Choroid plexus epithelial cell (primary cell): ENCODE measurements around the gene MYMX.

Experiments used
- DNase-seq: peaks from one replicate; pipeline ENCODE4 v3.0.0-alpha.2; 2010; ENCODE audit warnings: low read depth
- H3K4me3 ChIP-seq: 2 replicates; pipeline ENCODE4 v1.5.1; 2011; ENCODE audit warnings: low read depth, mild to moderate bottlenecking, control low read depth, low read length, moderate library complexity
- CTCF ChIP-seq: conservative IDR thresholded peaks from 2 replicates; pipeline ENCODE4 v1.5.1; 2011; ENCODE audit warnings: low read depth, mild to moderate bottlenecking, control low read depth, inconsistent platforms, low read length, moderate library complexity

Gene MYMX

GRCh38 chr6:44203955-44204354 lies 12.8 kb upstream of the MYMX start:
- DNase-seq = no peak
- H3K4me3 ChIP-seq = no peak overlapping the region
- no peak for TF ChIP-seq CTCF

DNA sequence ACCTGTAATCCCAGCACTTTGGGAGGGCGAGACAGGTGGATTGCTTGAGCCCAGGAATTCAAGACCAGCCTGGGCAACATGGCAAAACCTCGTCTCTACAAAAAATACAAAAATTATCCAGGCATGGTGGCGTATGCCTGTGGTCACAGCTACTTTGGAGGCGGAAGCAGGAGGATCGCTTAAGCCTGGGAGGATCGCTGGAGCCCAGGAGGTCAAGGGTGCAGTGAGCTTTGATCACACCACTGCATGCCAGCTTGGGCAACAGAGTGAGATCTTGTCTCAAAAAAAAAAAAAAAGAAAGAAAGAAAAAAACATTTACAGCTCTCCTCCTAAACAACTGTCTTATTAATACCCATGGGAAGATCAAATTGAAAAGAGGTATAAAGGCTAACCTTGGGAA lies 8.8 kb upstream of the MYMX start:
- no peak for TF ChIP-seq CTCF
- no peak for DNase-seq

GRCh38 chr6:44211284-44211683 lies 5.4 kb upstream of the MYMX start:
- no peak for DNase-seq
- no peak for TF ChIP-seq CTCF
- no peak overlapping the region for H3K4me3 ChIP-seq

More for the DNA sequence above, 8.8 kb upstream of the MYMX start:
- no peak overlapping the region for H3K4me3 ChIP-seq

DNA sequence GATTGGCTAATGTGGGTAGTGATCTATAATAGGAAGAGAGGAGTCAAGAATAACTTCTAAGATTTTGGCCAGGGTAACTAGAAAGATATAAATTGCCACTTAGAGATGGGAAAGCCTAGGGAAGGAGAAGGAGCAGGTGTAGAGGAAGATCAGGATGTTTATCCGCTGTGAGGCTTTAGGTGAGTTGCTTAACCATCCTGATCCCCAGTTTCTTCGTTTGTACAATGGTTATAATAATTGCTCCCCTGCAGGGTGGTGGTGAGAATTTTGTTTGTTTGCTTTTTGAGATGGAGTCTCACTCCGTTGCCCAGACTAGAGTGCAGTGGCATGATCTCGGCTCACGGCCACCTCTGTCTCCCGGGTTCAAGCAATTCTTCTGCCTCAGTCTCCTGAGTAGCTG lies 2.4 kb upstream of the MYMX start:
- no peak for DNase-seq
- no peak overlapping the region for H3K4me3 ChIP-seq
- no peak for TF ChIP-seq CTCF

- no peak for DNase-seq
- no peak overlapping the region for H3K4me3 ChIP-seq
- no peak for TF ChIP-seq CTCF
These were observed 812 bp downstream of the MYMX start for GRCh38 chr6:44217332-44218143.

DNA sequence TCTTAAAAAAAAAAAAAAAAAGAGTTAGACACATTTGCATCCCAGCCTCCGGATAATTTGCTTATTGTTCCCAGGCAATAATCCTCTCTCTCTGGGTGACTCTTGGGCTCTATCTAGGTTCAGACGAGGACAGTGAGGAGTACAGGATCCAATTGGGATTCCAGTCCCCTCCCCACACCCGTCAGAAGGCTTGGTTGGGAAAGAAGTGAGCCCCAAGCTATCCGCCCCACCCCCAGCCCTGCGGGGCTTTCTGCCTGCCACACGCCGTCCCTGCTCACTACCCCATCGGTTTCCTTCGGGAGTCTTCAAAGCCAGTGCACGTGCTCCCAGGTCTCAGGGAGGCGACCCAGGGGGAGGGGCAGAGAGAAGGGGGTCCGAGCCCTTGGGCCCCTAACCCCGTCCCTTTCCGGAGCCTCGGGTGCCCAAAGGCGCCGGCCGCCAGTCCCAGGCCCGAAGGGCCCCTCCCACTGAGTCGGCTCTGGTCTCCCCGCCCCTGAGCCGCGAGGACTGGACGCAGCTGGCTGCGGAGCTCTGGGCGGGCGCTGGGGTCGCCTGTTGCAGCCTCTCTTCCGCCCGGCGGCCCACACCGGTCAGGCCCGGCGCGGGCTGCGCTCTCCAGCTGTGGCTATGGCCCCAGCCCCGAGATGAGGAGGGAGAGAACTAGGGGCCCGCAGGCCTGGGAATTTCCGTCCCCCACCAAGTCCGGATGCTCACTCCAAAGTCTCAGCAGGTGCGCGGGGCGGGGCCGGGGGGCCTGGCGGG lies 2.5 kb downstream of the MYMX start:
- peak; percentile 82 for DNase-seq
- TF ChIP-seq CTCF = no peak
- H3K4me3 ChIP-seq = peak overlapping the region; percentile 57
